Pancreas (tissue), 10 donors: ENCODE data around the gene PACRG. TPM values are rescaled to one million over a fixed set of nuclear protein-coding genes. Genes with fewer than 3 reads are reported as not detected.

Experiments used
- ATAC-seq, 4 donors: fragments of 200-7000 bp; cut with Tn5 transposase; one replicate each; pipeline versions ENCODE4 v1.8.0 to v1.9.1; 2020; ENCODE audit warnings: mild to moderate bottlenecking in 4 of 4, moderate library complexity in 4 of 4
- DNase-seq, 6 donors: peaks; one replicate each; pipeline ENCODE4 v3.0.0-alpha.2; 2020
- FAIRE-seq: peaks from 2 replicates; lab custom pipeline; 2012; peaks lifted over from hg19 to GRCh38; lab: Jason Lieb, UNC
- H3K27ac ChIP-seq, 4 donors: fragments of 200-600 bp; sonication (generic); 1 replicate in 3 of 4; 2 replicates in 1 of 4; pipeline versions ENCODE4 v1.5.0 to v1.8.0; 2020
- H3K27me3 ChIP-seq, 4 donors: fragments of 200-600 bp; one replicate each; pipeline ENCODE4 v1.8.0; 2021
- H3K36me3 ChIP-seq, 3 donors: fragments of 200-600 bp; sonication (generic) in 1 of 3; one replicate each; pipeline versions ENCODE4 v1.5.0 to v1.8.0; 2020 to 2021
- H3K4me1 ChIP-seq, 3 donors: fragments of 200-600 bp; one replicate each; pipeline ENCODE4 v1.8.0; 2021
- H3K4me3 ChIP-seq, 4 donors: fragments of 200-600 bp; sonication (generic) in 2 of 4; one replicate each; pipeline versions ENCODE4 v1.5.0 to v1.8.0; 2020 to 2021
- H3K9me3 ChIP-seq, 4 donors: fragments of 200-600 bp; one replicate each; pipeline ENCODE4 v1.8.0; 2021
- WGBS, 2 donors: extraction: QIAGEN DNeasy Blood & Tissue Kit; methylation state at CpG; one replicate each; pipeline ENCODE4 v1.1.7; 2013; 5-methylcytosine and 5-hydroxymethylcytosine counted together
- intact Hi-C, 3 donors: fragments of 100-400 bp; cut with DNase I; formaldehyde crosslinking; loops; one replicate each; pipeline versions ENCODE4 v1.11.1 to v1.14.2; 2022
- polyA plus RNA-seq, 2 donors: library from polyadenylated mRNA; stranded (reverse); fragments of 200-250 nt; gene quantifications; one replicate each; pipeline ENCODE4 v1.2.3, GENCODE V29; 2013
- total RNA-seq, 6 donors: library from RNA; stranded (reverse); fragmentation: NEBNext Ultra II Directional in 4 of 6; extraction: Animal tissue kit (Norgen Biotek cat#: 25700) in 4 of 6; gene quantifications; one replicate each; pipeline versions ENCODE4 v1.2.1 to v1.2.4, GENCODE V29; 2021 to 2023
- TF ChIP-seq, protein P1 (sequence below), 4 donors: fragments of 200-600 bp; sonication (generic) in 3 of 4; IDR thresholded peaks; one replicate each; pipeline versions ENCODE4 v1.5.0 to v1.8.0; 2021; ENCODE audit warnings: antibody characterized with exemption in 4 of 4
- donor health status: healthy with polysubstance abuse.
- donor health status: DM: no; HTN: no; CAD: no; lungs with moderate emphysema.
- donor health status: DM: no; HTN: no; CAD: no.
- donor health status: control.
- donor health status: control.
- donor health status: Bipolar disorder and iron deficiency.
- donor health status: DM: yes; HTN: yes; CAD: no.
- donor health status: DM: no; HTN: no; CAD: no.
- donor health status: DM: no; HTN: no; CAD: no.
- donor health status: DM: yes; HTN: yes; CAD: no.

The PACRG gene
- total and polyA plus RNA-seq, 8 donors: 2.5 to 7.1 (median 3.5) TPM

DNA sequence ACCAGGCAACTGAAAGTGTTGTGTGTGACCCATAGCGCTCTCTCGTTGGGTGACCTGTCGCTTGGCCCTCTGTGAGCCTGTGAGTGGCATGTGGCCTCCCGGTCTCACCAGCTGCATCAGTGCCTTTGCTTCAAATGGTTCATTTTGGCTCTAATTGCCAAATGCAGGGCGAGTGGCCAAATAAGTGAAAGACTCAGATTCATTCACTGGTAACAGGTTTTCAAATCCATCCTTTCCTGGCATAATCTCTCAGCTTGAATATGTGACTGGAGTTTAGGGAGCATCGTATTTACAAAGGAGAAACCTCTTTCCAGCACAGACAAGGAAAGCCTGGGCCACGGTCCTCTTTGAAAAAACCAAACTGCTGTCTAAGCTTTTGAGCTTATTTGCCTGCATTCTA, 365.1 kb downstream of the PACRG start:
- ATAC-seq (no peak), FAIRE-seq (no peak)
- 82 to 83% methylated on average over 7 of the region's 7 CpGs for WGBS, 2 donors

DNA sequence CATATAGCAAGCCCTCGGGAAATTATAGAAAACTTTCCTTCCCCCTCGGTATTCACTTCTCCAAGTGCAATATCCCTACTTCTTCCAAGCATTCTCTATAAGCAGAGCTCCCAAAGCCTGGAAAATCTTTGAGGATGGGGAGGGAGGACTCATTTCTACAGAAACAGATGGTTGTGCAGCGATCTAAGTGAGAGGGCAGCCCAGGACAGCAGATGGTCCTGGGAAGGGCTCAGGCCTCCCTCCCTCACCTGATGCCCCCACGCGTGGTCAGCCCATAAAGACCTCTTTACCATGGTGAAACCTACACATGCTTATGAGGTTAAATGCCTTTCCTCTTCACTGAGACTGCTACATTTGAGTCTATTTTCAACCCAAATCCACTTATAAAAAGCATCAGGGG, 367.1 kb downstream of the PACRG start:
- no peak overlapping the region for H3K27ac ChIP-seq
- no peak for DNase-seq
- no peaks in the 10 kb centered on the region for H3K9me3 ChIP-seq
- H3K36me3 ChIP-seq: no peaks in the 10 kb centered on the region
- H3K4me3 ChIP-seq: no peak overlapping the region
- no peaks in the 10 kb centered on the region for H3K27me3 ChIP-seq
- TF ChIP-seq, protein P1, sequence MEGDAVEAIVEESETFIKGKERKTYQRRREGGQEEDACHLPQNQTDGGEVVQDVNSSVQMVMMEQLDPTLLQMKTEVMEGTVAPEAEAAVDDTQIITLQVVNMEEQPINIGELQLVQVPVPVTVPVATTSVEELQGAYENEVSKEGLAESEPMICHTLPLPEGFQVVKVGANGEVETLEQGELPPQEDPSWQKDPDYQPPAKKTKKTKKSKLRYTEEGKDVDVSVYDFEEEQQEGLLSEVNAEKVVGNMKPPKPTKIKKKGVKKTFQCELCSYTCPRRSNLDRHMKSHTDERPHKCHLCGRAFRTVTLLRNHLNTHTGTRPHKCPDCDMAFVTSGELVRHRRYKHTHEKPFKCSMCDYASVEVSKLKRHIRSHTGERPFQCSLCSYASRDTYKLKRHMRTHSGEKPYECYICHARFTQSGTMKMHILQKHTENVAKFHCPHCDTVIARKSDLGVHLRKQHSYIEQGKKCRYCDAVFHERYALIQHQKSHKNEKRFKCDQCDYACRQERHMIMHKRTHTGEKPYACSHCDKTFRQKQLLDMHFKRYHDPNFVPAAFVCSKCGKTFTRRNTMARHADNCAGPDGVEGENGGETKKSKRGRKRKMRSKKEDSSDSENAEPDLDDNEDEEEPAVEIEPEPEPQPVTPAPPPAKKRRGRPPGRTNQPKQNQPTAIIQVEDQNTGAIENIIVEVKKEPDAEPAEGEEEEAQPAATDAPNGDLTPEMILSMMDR (IDR thresholded peaks at IDR 0.05): no peak
- no peak for FAIRE-seq
- no peaks in the 10 kb centered on the region for H3K4me1 ChIP-seq
- intact Hi-C loops: no loop called here
- ATAC-seq: no peak
- WGBS, 2 donors: 87 to 92% methylated on average over 5 of the region's 5 CpGs

More for the DNA sequence above, 365.1 kb downstream of the PACRG start:
- H3K36me3 ChIP-seq: no peaks in the 10 kb centered on the region
- intact Hi-C loops: no loop called here
- H3K4me1 ChIP-seq: no peaks in the 10 kb centered on the region
- no peak for DNase-seq
- H3K27me3 ChIP-seq: no peaks in the 10 kb centered on the region
- H3K9me3 ChIP-seq: no peaks in the 10 kb centered on the region
- H3K27ac ChIP-seq: no peak overlapping the region
- no peak overlapping the region for H3K4me3 ChIP-seq
- TF ChIP-seq, protein P1 (IDR thresholded peaks at IDR 0.05): no peak

DNA sequence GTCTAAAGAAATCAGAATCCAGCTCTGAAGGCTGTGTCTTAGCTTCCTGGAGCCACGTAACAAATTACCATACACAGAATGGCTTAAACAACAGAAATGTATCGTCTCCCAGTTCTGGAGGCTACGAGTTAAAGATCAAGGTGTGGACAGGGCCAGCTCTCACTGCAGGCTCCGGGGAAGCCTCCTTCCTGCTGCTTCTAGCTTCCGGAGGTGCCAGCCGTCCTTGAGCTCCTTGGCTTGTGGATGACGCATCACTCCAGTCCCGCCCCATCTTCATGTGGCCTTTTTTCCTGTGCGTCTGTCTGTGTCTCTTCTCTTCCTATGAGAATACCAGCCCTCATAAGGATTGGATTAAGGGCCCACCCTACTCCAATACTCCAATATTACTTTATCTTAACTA, 367.6 kb downstream of the PACRG start:
- FAIRE-seq (no peak), ATAC-seq (no peak), DNase-seq (no peak)
- Histone ChIP-seq H3K4me3 (no peak overlapping the region), H3K9me3 (no peaks in the 10 kb centered on the region), H3K36me3 (no peaks in the 10 kb centered on the region), H3K27me3 (no peaks in the 10 kb centered on the region), H3K4me1 (no peaks in the 10 kb centered on the region), H3K27ac (no peak overlapping the region)
- TF ChIP-seq, protein P1 (IDR thresholded peaks at IDR 0.05): no peak
- WGBS, 2 donors: 84 to 87% methylated on average over 9 of the region's 9 CpGs
- intact Hi-C loops: no loop called here

DNA sequence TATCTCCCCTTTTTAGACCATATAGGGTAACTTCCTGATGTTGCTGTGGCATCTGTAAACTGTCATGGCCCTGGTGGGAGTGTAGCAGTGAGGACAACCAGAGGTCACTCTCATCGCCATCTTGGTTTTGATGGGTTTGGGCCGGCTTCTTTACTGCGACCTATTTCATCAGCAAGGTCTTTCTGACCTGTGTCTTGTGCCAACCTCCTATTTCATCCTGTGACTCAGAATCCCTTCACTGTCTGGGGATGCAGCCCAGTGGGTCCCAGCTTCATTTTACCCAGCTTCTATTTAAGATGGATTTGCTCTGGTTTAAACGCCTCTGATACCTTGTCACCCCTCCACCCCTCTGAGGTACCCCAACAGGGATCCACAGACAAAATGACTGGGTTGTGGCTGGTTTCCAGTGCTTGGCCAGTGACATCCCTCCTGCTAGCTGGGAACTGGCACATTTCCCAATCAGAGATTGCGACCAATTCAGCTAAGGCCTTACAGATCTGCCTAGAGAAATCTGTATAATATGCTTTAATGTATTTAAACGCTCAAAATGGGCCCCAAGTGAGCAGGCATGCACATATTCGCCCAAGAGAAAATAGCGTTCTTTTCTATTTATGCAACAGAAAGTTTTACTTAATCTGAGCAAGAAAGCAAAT, 371.2 kb downstream of the PACRG start:
- FAIRE-seq (no peak), ATAC-seq (no peak), DNase-seq (no peak)
- intact Hi-C loops: no loop called here
- H3K9me3 ChIP-seq: no peaks in the 10 kb centered on the region
- H3K4me1 ChIP-seq: no peaks in the 10 kb centered on the region
- H3K4me3 ChIP-seq: no peak overlapping the region
- TF ChIP-seq, protein P1 (IDR thresholded peaks at IDR 0.05): no peak
- H3K27ac ChIP-seq: no peak overlapping the region
- no peaks in the 10 kb centered on the region for H3K27me3 ChIP-seq
- WGBS, 2 donors: 80 to 84% methylated on average over 8 of the region's 8 CpGs
- no peaks in the 10 kb centered on the region for H3K36me3 ChIP-seq

DNA sequence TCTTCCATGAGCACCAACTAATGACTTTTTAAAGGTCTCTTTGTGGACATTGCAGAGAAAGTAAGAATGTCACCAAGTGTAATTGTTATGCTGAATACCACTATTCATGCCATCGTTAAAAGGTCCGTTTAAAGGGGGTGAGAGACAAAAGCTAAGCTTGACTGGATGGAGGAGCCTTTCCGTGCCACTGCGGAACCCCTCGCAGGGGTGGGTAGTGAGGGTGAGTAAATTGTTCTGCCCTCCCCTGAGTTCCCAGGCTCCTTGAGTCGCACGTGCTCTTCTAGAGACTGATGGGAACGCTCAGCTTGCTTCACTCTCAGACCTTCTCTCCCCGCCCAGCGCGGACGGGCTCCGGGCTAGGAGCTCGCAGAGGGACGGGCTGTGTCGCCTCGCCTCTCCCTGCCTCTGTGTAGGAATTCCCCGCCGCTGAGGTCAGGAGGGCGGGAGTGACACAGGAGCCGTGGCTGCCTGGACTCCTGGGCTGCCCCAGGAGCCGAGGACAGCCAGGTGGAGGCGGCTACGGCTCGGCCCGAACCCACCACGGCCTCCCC, 371.9 kb downstream of the PACRG start:
- no peak for FAIRE-seq
- intact Hi-C loops: no loop called here
- ATAC-seq: no peak
- Histone ChIP-seq H3K4me1 (no peaks in the 10 kb centered on the region), H3K27ac (no peak overlapping the region), H3K9me3 (no peaks in the 10 kb centered on the region), H3K4me3 (no peak overlapping the region), H3K36me3 (no peaks in the 10 kb centered on the region), H3K27me3 (no peaks in the 10 kb centered on the region)
- TF ChIP-seq, protein P1 (IDR thresholded peaks at IDR 0.05): no peak
- WGBS, 2 donors: 92 to 93% methylated on average over 27 of the region's 27 CpGs
- DNase-seq: peak in 1 of 6 donors; percentile 53
